Left lung (tissue), 10 donors: ENCODE results near the gene CELA3B. TPM values are rescaled to one million over a fixed set of nuclear protein-coding genes. Genes with fewer than 3 reads are reported as not detected.

ENCODE experiments used
- ATAC-seq: fragments of 200-7000 bp; cut with Tn5 transposase; one replicate; pipeline ENCODE4 v1.9.1; 2020; ENCODE audit warnings: moderate library complexity
- DNase-seq, 4 donors: peaks; one replicate each; pipeline ENCODE4 v3.0.0-alpha.2; 2013 to 2020
- H3K27ac ChIP-seq, 2 donors: fragments of 200-600 bp; sonication (generic) in 1 of 2; one replicate each; pipeline versions ENCODE4 v1.5.0 to v1.8.0; 2020 to 2021
- H3K27me3 ChIP-seq, 2 donors: fragments of 200-600 bp; sonication (generic) in 1 of 2; one replicate each; pipeline versions ENCODE4 v1.5.0 to v1.8.0; 2020 to 2021
- H3K36me3 ChIP-seq, 2 donors: fragments of 200-600 bp; sonication (generic) in 1 of 2; one replicate each; pipeline versions ENCODE4 v1.5.0 to v1.8.0; 2020 to 2021
- H3K4me1 ChIP-seq, 2 donors: fragments of 200-600 bp; one replicate each; pipeline ENCODE4 v1.8.0; 2021
- H3K4me3 ChIP-seq, 2 donors: fragments of 200-600 bp; sonication (generic) in 1 of 2; one replicate each; pipeline versions ENCODE4 v1.5.0 to v1.8.0; 2020 to 2021; ENCODE audit warnings: mild to moderate bottlenecking in 1 of 2
- H3K9me3 ChIP-seq, 2 donors: fragments of 200-600 bp; sonication (generic) in 1 of 2; one replicate each; pipeline versions ENCODE4 v1.5.0 to v1.8.0; 2020 to 2021
- CTCF ChIP-seq, 2 donors: fragments of 200-600 bp; sonication (generic) in 1 of 2; IDR thresholded peaks; one replicate each; pipeline versions ENCODE4 v1.5.0 to v1.8.0; 2021; ENCODE audit warnings: antibody characterized with exemption in 2 of 2
- intact Hi-C, 2 donors: fragments of 100-400 bp; cut with DNase I; formaldehyde crosslinking; loops; one replicate each; pipeline versions ENCODE4 v1.11.2 to v1.14.2; 2022
- polyA plus RNA-seq, 6 donors: library from polyadenylated mRNA; unstranded; fragments of 120-200 nt; gene quantifications; one replicate each; pipeline ENCODE4 v1.2.1, GENCODE V29; 2013; ENCODE audit not compliant: insufficient read length in 6 of 6
- total RNA-seq, 2 donors: library from RNA; stranded (reverse); fragmentation: NEBNext Ultra II Directional; extraction: Animal tissue kit (Norgen Biotek cat#: 25700); gene quantifications; one replicate each; pipeline ENCODE4 v1.2.1, GENCODE V29; 2021
- donor health status: DM: no; HTN: yes; CAD: no.
- donor health status: DM: no; HTN: no; CAD: no.

The CELA3B gene
- total and polyA plus RNA-seq, 8 donors, result 0.27 to 0.71 TPM; not detected in 6

- DNase-seq (peak in 3 of 4 donors; percentile 69 to 93 (median 84)), ATAC-seq (peak; percentile 73)
- Histone ChIP-seq H3K27ac (peak overlapping the region; percentile 75 to 86), H3K4me1 (peaks cover 66 to 78% of the 10 kb centered on the region in 2 donors), H3K27me3 (peaks cover 0 to 4% of the 10 kb centered on the region in 2 donors), H3K9me3 (no peaks in the 10 kb centered on the region), H3K36me3 (no peaks in the 10 kb centered on the region), H3K4me3 (no peak overlapping the region)
- intact Hi-C loops, result no loop called here
- TF ChIP-seq CTCF (IDR thresholded peaks at IDR 0.05), result no peak
These were observed 45.4 kb upstream of the CELA3B start for GRCh38 chr1:21931171-21932093.

- TF ChIP-seq CTCF (IDR thresholded peaks at IDR 0.05), result no peak
- Histone ChIP-seq H3K27ac (peak overlapping the region; percentile 75 to 86), H3K4me1 (peaks cover 61 to 72% of the 10 kb centered on the region in 2 donors), H3K4me3 (no peak overlapping the region), H3K9me3 (no peaks in the 10 kb centered on the region), H3K36me3 (no peaks in the 10 kb centered on the region), H3K27me3 (peaks cover 0 to 9% of the 10 kb centered on the region in 2 donors)
- no peak for DNase-seq
- intact Hi-C loops, result no loop called here
- ATAC-seq, result peak; percentile 12
These were observed 44.7 kb upstream of the CELA3B start for GRCh38 chr1:21932127-21932526.

- H3K36me3 ChIP-seq, result no peaks in the 10 kb centered on the region
- DNase-seq (peak in 3 of 4 donors; percentile 72 to 83 (median 82)), ATAC-seq (peak; percentile 39)
- H3K27me3 ChIP-seq, result peaks cover 0 to 9% of the 10 kb centered on the region in 2 donors
- peak overlapping the region; percentile 75 to 86 for H3K27ac ChIP-seq
- H3K4me3 ChIP-seq, result peak overlapping the region in 1 of 2 donors; percentile 58
- no peak for TF ChIP-seq CTCF (IDR thresholded peaks at IDR 0.05)
- H3K9me3 ChIP-seq, result no peaks in the 10 kb centered on the region
- intact Hi-C loops, result no loop called here
- peaks cover 55 to 71% of the 10 kb centered on the region in 2 donors for H3K4me1 ChIP-seq
These were observed 43.2 kb upstream of the CELA3B start for GRCh38 chr1:21933397-21934248.

GRCh38 chr1:21935393-21935804 is 41.4 kb upstream of the CELA3B start:
- peak overlapping the region; percentile 69 to 87 for H3K27ac ChIP-seq
- H3K4me1 ChIP-seq, result peaks cover 58 to 81% of the 10 kb centered on the region in 2 donors
- no peak for TF ChIP-seq CTCF (IDR thresholded peaks at IDR 0.05)
- peaks cover 0 to 9% of the 10 kb centered on the region in 2 donors for H3K27me3 ChIP-seq
- intact Hi-C loops, result no loop called here
- H3K4me3 ChIP-seq, result peak overlapping the region; percentile 58 to 89
- no peak for ATAC-seq
- no peak for DNase-seq
- no peaks in the 10 kb centered on the region for H3K9me3 ChIP-seq
- H3K36me3 ChIP-seq, result no peaks in the 10 kb centered on the region
